OCI-LY3 (cell line): ENCODE results near the gene CATSPERD.

Experiments used
- H2AFZ ChIP-seq: fragments of 200-600, 300-600 bp; shearing (Covaris generic); 2 replicates; pipeline ENCODE4 v1.6.0; 2014; ENCODE audit warnings: antibody characterized with exemption, low read depth, low read length
- H3K27ac ChIP-seq: fragments of 200-600, 300-600 bp; sonication (generic); 2 replicates; pipeline ENCODE4 v1.5.1; 2014; ENCODE audit warnings: mild to moderate bottlenecking, low read length, moderate library complexity, mixed read lengths
- H3K27me3 ChIP-seq: fragments of 200-600, 300-600 bp; sonication (generic); 2 replicates; pipeline ENCODE4 v1.6.1; 2014; ENCODE audit warnings: low read depth, low read length, mixed read lengths
- H3K36me3 ChIP-seq: fragments of 200-600, 300-600 bp; sonication (generic); replicated peaks from 2 replicates; pipeline ENCODE3; 2014; ENCODE audit warnings: low read depth, low read length, mixed read lengths
- H3K4me1 ChIP-seq: fragments of 300-600, 200-600 bp; sonication (generic); 2 replicates; pipeline ENCODE4 v1.6.1; 2014; ENCODE audit warnings: low read length, mixed read lengths
- H3K4me2 ChIP-seq: fragments of 200-600, 300-600 bp; sonication (generic); 2 replicates; pipeline ENCODE4 v1.6.1; 2014; ENCODE audit warnings: low read length, mixed read lengths
- H3K4me3 ChIP-seq: fragments of 300-600, 200-600 bp; sonication (generic); 2 replicates; pipeline ENCODE4 v1.5.1; 2014; ENCODE audit warnings: antibody characterized with exemption, mild to moderate bottlenecking, low read length, moderate library complexity
- H3K79me2 ChIP-seq: fragments of 300-600, 200-600 bp; shearing (Covaris generic); 2 replicates; pipeline ENCODE4 v1.6.1; 2014; ENCODE audit warnings: mild to moderate bottlenecking, low read length, mixed read lengths
- H3K9ac ChIP-seq: fragments of 300-600, 200-600 bp; shearing (Covaris generic); 2 replicates; pipeline ENCODE4 v1.6.0; 2014; ENCODE audit warnings: mild to moderate bottlenecking, low read length, moderate library complexity
- H3K9me3 ChIP-seq: fragments of 200-600, 300-600 bp; shearing (Covaris generic); 2 replicates; pipeline ENCODE4 v1.6.1; 2014; ENCODE audit warnings: low read length, mixed read lengths; ENCODE audit not compliant: insufficient read depth
- H4K20me1 ChIP-seq: fragments of 200-600, 300-600 bp; sonication (generic); 2 replicates; pipeline ENCODE4 v1.6.1; 2016; ENCODE audit warnings: low read length, mixed read lengths; ENCODE audit not compliant: insufficient read depth
- CTCF ChIP-seq: fragments of 200-600, 300-600 bp; sonication (generic); IDR thresholded peaks from 2 replicates; pipeline ENCODE4 v1.5.1; 2014; ENCODE audit warnings: antibody characterized with exemption, low read length, low read depth
- EZH2phosphoT487 ChIP-seq: fragments of 200-600 bp; shearing (Covaris generic); IDR thresholded peaks from 2 replicates; pipeline ENCODE4 v1.6.1; 2018; ENCODE audit warnings: antibody characterized with exemption, mixed run types, low read depth

CATSPERD gene

GRCh38 chr19:5711713-5712161 lies 8.7 kb upstream of the CATSPERD start:
- no peak overlapping the region for H3K9ac ChIP-seq

GRCh38 chr19:5713228-5713627 lies 7.2 kb upstream of the CATSPERD start:
- peaks cover 7% of the 10 kb centered on the region for H3K4me1 ChIP-seq
- H3K9me3 ChIP-seq = no peaks in the 10 kb centered on the region
- no peak overlapping the region for H3K9ac ChIP-seq
- peaks cover 62% of the 10 kb centered on the region for H3K36me3 ChIP-seq
- H2AFZ ChIP-seq = no peak overlapping the region
- peaks cover 44% of the 10 kb centered on the region for H4K20me1 ChIP-seq
- peaks cover 75% of the 10 kb centered on the region for H3K79me2 ChIP-seq
- no peak for TF ChIP-seq CTCF
- no peak for TF ChIP-seq EZH2phosphoT487
- no peaks in the 10 kb centered on the region for H3K27me3 ChIP-seq
- no peak overlapping the region for H3K4me2 ChIP-seq
- H3K27ac ChIP-seq = no peak overlapping the region
- no peak overlapping the region for H3K4me3 ChIP-seq

More at GRCh38 chr19:5711713-5712161, 8.7 kb upstream of the CATSPERD start:
- Histone ChIP-seq H3K4me1 (no peaks in the 10 kb centered on the region), H3K36me3 (peaks cover 66% of the 10 kb centered on the region), H3K27ac (no peak overlapping the region), H3K4me2 (no peak overlapping the region), H3K27me3 (no peaks in the 10 kb centered on the region), H2AFZ (no peak overlapping the region), H3K4me3 (no peak overlapping the region), H4K20me1 (peaks cover 36% of the 10 kb centered on the region), H3K79me2 (peaks cover 71% of the 10 kb centered on the region), H3K9me3 (no peaks in the 10 kb centered on the region)
- TF ChIP-seq EZH2phosphoT487 = no peak
- TF ChIP-seq CTCF = no peak

GRCh38 chr19:5714816-5715215 lies 5.6 kb upstream of the CATSPERD start:
- Histone ChIP-seq H3K9ac (no peak overlapping the region), H3K27me3 (no peaks in the 10 kb centered on the region), H3K79me2 (peaks cover 91% of the 10 kb centered on the region), H3K9me3 (no peaks in the 10 kb centered on the region), H3K27ac (no peak overlapping the region), H3K4me1 (peaks cover 12% of the 10 kb centered on the region), H3K4me3 (no peak overlapping the region), H2AFZ (no peak overlapping the region), H3K36me3 (peaks cover 66% of the 10 kb centered on the region), H4K20me1 (peaks cover 49% of the 10 kb centered on the region), H3K4me2 (no peak overlapping the region)
- no peak for TF ChIP-seq CTCF
- TF ChIP-seq EZH2phosphoT487 = no peak

GRCh38 chr19:5717215-5717935 lies 3.1 kb upstream of the CATSPERD start:
- no peaks in the 10 kb centered on the region for H3K9me3 ChIP-seq
- H3K9ac ChIP-seq = no peak overlapping the region
- peaks cover 49% of the 10 kb centered on the region for H4K20me1 ChIP-seq
- no peak overlapping the region for H2AFZ ChIP-seq
- H3K27me3 ChIP-seq = no peaks in the 10 kb centered on the region
- H3K79me2 ChIP-seq = peaks cover 73% of the 10 kb centered on the region
- no peak overlapping the region; the same call in 1 of the 2 replicates for H3K4me3 ChIP-seq
- peaks cover 12% of the 10 kb centered on the region for H3K4me1 ChIP-seq
- peaks cover 47% of the 10 kb centered on the region for H3K36me3 ChIP-seq
- H3K4me2 ChIP-seq = peak overlapping the region; percentile 78
- peak overlapping the region; percentile 93; the same call in 1 of the 2 replicates for H3K27ac ChIP-seq
- TF ChIP-seq CTCF (no peak), EZH2phosphoT487 (no peak)
